GM20431 (cell line): ENCODE measurements around the gene BCAR3.

Experiments used
- in situ Hi-C: fragments of 300-500 bp; cut with MseI, MboI; formaldehyde crosslinking; loops from one replicate; pipeline ENCODE4 v1.15.0; 2020; ENCODE audit warnings: low sequenced_read_pairs; ENCODE audit not compliant: unreplicated experiment

BCAR3 gene

GRCh38 chr1:93681101-93681988, at the start of gene BCAR3:
BCAR3 (minus strand) TSS chr1:93681837; CDS start chr1:93674930, 6,907 bp downstream.
- in situ Hi-C loops = no loop called here

DNA sequence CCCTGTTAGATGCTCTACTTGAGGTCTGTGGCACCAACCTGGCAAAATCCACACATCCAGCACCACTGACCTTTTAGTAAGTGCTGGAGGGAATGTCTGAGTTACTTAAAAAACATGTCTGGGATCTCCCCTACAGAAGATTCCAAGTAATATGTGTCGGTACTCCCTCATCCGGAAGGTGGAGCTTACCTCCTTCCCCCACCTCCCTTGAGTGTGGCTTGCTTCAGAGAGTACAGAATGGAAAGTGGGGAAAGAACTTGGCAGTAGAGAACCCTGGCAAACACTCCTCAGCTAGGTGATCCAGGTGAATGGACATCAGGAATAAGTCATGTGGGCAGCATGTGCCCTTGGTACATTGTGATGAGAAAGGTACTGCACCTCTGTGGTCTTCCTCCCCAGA, 49.0 kb upstream of the BCAR3 start:
- in situ Hi-C loops = no loop called here

GRCh38 chr1:93729906-93730305, 48.3 kb upstream of the BCAR3 start:
- in situ Hi-C loops = no loop called here

DNA sequence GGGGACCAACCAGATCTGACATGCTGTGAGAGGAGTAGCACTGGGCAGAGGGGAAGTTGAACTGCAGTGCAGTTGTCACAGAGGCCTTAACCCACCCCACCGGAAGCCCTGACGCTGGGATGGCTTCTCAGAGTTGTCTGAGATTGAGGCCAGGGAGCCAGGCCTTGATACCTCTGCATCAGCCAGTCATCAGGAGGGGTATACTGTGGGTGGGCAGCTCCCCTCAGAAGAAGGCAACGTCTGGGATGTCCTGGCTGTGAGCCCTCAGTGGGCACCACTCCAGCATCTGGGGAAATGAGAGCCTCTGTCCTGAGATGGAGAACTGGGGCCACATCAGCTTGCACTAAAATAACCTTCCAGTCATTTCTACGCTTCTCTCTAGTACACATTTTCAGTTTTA, 47.9 kb upstream of the BCAR3 start:
- in situ Hi-C loops = no loop called here

DNA sequence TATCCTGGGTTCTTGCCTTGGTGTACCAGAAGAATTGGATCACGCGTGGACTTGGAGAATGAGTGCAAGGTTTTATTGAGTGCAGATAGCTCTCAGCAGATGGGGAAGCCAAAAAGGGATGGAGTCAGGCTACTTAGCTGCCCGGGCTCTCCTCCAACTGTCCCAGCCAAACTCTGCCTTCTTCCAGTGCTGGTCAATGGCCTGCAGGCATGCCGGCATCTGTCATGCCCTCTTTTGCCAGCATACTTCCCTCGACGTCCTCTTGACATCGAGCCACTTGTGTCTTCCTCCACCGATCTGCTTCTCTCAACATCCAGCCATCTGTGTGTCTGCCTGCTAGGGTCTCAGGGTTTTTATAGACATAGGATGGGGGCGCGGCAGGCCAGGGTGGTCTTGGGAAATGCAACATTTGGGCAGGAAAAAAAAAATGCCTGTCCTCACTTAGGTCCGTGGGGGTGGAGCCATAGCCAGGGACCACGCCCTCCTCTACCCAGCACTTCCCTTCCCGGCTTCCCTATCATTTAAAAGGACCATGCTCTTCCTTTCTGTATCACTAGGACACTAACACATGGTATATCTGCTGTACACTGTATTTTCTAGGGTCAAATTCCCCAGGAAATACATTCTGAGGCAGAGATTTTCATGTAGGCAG, 47.0 kb upstream of the BCAR3 start:
- in situ Hi-C loops = no loop called here

DNA sequence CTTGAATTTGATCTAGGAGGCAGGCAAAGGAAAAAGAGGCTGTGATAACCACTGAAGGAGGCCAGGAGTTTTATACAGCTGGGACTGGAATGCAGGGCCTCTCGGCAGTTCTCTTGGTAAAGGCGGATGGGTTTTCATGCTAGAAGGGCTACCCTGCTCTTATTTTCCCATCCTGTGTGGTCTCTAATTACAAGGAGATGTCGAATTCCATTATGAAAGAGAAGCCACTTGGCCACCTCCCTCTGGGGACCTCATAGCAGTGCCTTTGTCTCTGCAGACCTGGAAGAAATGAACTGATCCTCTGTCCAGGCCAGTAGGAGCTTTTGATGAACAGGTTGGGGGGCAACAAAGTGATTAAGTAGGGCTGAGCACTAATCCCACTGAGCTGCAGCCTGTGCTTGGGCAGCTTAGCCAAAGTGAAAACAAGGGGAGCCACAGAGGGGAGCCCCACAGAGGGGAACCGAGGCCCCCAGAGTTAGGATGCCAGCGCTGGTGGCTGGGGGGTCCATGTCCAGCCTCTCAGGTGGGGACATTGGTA, 42.2 kb upstream of the BCAR3 start:
- in situ Hi-C loops = no loop called here

DNA sequence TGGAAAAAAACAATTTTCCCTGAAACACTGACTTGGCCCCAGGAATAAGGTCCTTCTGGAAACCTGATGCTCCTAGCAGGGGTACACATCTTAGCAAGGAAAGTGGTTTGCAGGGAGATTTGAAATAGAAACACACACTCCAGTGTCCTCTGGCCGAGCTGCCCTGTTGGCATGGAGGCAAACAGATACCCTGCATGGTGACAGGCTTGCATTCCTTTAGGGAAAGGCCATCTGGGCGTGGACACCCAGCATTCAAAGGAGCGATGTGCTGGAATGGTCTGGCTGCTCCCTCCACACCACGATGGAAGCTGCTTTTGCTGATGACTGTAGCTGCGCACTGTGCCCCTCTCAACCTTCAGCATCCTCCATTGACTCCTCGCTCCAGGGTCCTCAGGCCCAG, 41.5 kb upstream of the BCAR3 start:
- in situ Hi-C loops = no loop called here

DNA sequence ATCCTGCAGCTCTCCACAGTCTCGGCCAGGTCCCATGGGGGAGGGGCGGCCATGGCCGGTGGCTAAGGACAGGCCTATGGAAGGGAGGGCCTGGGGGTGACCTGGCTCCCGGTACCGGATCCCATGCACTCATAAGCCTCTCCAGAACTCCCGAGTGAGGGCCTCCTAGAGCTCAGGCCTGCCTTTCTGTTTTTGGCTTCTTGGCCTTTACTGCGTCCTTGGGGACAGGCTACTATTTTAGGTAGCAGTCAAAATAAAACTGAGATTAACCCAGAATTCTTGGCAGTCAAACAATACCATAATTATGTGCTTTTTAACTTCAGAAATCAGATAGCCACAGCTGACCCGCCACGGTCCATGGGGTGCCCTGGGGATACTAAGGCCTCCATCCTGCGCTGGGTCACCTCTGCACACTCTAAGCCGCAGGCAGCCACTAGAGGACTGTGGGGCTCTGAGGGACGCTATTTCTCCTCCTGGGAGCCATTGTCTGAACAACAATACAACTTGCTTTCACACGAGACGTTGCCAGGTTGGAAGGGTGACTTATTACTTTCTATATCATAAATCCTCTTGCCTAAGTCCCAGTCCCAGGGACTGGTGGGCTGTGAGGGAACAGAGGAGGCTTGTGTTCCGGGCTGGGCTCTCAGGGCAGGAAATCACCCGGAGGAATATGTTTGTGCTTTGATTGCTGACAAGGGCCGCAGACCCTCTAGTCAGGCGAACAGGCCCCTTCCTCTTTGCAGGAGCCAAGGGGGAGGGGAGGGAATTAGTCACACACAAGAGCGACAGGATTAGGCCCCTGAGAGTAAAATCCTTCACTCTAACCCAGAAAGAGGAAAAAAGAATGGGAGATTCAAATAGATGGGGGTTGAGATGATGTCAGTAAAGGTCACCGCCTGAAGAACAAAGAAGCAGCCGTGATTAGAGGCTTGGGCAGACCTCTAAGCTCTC, 40.7 kb upstream of the BCAR3 start:
- in situ Hi-C loops = no loop called here

GRCh38 chr1:93720956-93721626, 39.5 kb upstream of the BCAR3 start:
- in situ Hi-C loops = no loop called here

GRCh38 chr1:93717640-93718039, 36.0 kb upstream of the BCAR3 start:
- in situ Hi-C loops = no loop called here

GRCh38 chr1:93716941-93717368, 35.3 kb upstream of the BCAR3 start:
- in situ Hi-C loops = no loop called here

- in situ Hi-C loops = no loop called here
Measured at GRCh38 chr1:93716163-93716562, 34.5 kb upstream of the BCAR3 start.

GRCh38 chr1:93715529-93716126, 34.0 kb upstream of the BCAR3 start:
- in situ Hi-C loops = no loop called here

- in situ Hi-C loops = no loop called here
Measured at GRCh38 chr1:93714356-93714755, 32.7 kb upstream of the BCAR3 start.

DNA sequence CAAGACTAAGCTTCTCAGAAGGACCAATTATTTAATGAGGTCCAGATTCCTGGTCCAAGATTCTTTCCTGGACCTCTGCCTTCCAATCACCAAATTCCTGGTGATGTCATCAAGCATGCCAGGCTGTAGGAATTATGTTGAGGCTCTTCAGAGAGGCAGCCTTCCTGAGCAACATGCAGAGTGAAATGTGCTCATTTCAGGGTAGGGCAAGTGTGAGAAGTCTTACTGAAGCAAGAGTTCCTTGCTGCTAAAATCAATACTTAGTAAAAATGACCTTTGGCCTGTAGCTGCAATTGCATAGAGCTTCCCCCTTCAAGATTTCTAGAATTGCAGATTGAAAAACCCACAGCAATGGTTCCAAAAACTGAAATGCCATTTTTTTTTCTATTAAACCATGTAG, 31.7 kb upstream of the BCAR3 start:
- in situ Hi-C loops = no loop called here

DNA sequence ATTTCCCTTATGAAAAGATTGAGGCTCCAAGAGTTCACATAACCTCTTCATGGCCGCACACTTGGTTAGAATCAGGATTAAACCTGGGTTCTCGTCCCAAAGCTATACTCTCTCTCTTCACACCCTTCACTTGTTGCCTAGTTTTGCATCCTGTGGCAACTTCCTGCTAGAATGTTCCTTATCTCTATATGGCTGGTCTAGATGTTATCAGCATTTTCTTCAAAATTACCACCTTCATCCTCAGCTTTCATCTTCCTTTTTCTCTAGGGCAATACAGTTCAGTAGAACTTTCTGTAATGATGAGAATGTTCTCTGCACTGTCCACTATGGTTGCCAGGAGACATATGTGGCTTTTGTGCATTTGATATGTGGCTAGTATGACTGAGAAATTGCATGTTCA, 31.1 kb upstream of the BCAR3 start:
- in situ Hi-C loops = no loop called here

DNA sequence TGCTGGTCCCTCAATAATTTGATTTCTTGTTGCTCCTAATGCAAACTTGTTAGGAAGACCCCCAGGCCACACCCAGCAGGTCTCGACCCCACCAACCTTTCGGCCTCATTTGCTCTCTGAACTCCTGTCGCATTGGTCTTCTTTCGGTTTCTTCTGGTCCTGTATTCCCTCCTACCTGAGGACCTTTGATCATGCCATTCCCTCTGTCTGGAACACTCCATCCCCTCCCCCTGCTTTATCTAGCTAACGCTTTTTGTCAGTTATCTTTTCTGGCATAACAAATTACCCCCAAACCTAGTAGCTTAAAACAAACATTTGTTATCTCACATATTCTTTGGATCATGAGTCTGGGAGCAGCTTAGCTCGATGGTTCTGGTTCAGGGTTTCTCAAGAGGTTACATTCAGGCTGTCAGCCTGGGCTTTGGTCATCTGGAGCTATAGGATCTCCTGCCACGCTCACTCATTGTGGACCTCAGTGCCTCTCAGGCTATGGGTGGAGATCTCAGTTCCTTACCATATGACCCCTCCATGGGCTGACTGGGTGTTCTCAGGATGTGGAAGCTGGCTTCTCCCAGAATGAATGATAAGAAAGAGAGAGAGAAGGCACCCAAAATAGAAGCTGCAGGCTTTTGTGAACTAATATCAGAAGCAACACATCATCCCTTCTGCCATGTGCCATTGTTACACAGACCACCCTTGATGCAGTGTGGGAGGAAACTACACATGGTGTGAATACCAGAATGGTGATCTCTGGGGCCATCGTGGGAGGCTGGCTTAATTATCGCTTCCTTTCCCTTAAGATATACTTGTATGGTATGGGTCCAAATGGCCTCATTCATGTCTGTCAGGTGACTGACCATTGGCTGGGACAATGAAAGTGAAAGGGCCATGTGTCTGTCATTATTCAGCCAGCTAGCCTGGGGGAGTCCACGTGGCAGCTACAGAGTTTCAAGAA, 29.1 kb upstream of the BCAR3 start:
- in situ Hi-C loops = no loop called here
